GM12865 (cell line): ENCODE measurements around the gene ITGAD.

ENCODE experiments used
- DNase-seq: peaks from one replicate; pipeline ENCODE4 v3.0.0; 2010; ENCODE audit warnings: low read depth
- H3K4me3 ChIP-seq: 2 replicates; pipeline ENCODE4 v1.5.1; 2011; ENCODE audit warnings: mild to moderate bottlenecking, low read depth, low read length, control low read depth
- CTCF ChIP-seq: IDR thresholded peaks from 2 replicates; pipeline ENCODE4 v1.5.1; 2011; ENCODE audit warnings: low read length, control low read depth, low read depth, inconsistent platforms; ENCODE audit not compliant: insufficient read depth; ENCODE audit errors: missing control alignments

The ITGAD gene

DNA sequence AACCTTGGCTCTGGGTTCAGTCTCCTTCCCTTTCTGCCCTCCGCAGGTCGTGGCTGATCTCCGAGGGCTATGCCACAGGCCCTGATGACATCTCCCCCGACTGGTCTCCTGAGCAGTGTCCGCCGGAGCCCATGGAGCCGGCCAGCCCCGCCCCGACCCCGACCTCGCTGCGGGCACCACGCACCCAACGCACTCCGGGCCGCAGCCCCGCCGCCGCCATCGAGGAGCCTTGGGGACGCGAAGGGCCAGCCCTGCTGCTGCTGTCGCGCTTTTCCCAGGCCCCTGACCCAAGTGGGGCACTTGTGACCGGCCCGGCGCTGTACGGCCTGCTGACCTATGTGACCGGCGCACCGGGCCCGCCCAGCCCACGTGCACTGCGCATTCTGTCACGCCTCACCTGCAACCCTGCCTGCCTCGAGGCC, 71.2 kb downstream of the ITGAD start:
- DNase-seq: no peak
- no peak overlapping the region for H3K4me3 ChIP-seq
- no peak for TF ChIP-seq CTCF

DNA sequence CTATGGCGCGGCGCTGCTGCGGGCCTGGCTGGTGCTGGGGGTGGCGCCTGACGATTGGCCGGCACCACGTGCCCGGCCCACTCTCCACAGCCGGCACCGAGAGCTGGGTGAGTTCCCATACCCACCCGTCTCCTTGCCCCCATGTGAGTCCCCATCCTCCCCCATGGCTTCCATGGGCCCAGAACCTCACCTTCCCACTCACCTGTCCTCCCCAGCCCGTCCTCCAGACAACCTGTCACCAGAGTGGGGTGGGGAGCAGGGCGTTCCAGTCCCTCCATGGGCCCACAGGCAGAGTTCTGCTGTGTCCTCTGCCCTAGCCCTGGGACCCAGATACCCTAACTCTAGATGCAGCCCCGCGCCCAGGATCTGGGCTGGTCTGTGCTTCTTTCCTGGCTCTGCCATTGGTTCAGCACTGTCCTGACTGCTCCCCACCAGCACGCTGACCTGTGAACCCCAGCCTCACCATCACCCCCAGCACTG, 71.7 kb downstream of the ITGAD start:
- H3K4me3 ChIP-seq: no peak overlapping the region
- no peak for DNase-seq
- no peak for TF ChIP-seq CTCF

- DNase-seq: no peak
- no peak for TF ChIP-seq CTCF
- H3K4me3 ChIP-seq: no peak overlapping the region
Measured at GRCh38 chr16:31465788-31466370, 72.7 kb downstream of the ITGAD start.

- no peak overlapping the region for H3K4me3 ChIP-seq
- no peak for TF ChIP-seq CTCF
- DNase-seq: no peak
Measured at GRCh38 chr16:31466381-31466841, 73.3 kb downstream of the ITGAD start.

DNA sequence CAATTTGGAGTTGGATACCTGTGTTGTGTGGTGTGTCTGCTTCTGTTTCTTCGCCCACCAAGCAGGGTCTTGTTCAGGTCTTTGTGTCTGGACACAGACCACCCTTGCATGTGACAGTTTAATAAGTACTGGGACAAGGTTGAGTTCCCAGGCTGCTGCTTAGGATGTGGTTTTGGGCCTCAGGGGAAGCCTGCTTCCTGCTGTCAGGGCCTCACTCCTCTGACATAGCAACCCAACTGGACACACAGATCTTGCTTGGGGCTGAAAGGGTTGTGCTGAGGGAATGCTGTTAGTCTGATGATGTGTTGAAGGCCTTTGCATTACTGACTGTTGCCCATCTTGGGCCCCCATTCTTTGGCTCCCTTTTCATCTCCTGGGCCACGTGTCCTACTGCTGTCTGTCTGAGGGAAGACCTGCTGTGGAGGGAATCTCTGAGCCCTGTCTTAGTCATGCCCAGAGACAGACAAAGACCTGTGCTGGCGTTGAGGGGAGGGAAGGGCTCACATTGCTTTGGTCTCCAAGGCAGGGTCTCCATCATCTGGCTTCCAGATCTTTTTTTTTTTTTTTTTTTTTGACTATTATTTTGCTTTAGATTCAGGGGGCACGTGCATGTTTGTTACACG, 74.1 kb downstream of the ITGAD start:
- no peak overlapping the region for H3K4me3 ChIP-seq
- DNase-seq: no peak
- TF ChIP-seq CTCF: no peak

- TF ChIP-seq CTCF: no peak
- H3K4me3 ChIP-seq: no peak overlapping the region
- no peak for DNase-seq
Measured at GRCh38 chr16:31467858-31468257, 74.7 kb downstream of the ITGAD start.

GRCh38 chr16:31470615-31471014, 77.5 kb downstream of the ITGAD start:
- no peak for DNase-seq
- TF ChIP-seq CTCF: no peak
- no peak overlapping the region for H3K4me3 ChIP-seq
